Inferior parietal cortex (tissue), 1 donor: ENCODE data around the gene SORCS2.
A peak's percentile ranks its signal among the peaks of the same experiment; 100 is the strongest.
"Not testable (repeated sequence)": the region's sequence is repeated elsewhere in the genome, so short reads cannot be mapped to it uniquely, and the experiment has no call there.

Source experiments
- DNase-seq: peaks from one replicate; pipeline ENCODE4 v3.0.0-alpha.2; 2016; ENCODE audit errors: extremely low spot score

Gene SORCS2

DNA sequence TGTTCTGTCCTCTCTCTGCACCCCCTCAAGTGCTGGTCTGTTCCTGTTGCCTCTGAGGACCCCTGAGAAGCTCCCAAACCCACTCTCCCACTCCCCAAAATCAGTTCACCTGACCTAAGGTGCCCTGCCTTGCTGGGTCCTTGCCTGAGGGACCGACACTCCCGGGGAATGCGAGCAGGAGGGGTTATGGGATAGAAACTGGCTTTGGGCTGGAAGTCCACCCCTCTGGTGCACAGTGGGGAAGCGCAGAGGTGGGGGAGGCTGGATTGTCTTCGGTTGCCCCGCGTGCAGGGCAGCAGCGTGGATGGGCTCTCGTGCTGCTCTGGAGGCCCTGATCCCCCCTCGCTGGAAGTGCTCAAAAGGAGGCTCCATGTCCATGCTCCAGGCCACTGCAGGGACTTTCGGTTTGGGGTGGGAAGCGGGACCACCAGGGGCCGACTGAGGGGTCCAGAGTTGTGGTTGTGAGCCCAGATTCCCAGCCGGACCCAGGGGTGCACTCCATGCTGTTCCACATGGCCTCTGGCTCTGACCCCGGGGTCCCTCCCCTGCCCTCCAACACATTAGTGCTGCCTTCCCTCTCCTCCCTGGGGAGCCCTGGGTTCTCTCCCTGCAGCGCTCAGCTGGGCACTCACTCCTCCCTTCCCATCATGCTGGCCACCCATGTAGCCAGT, 7.6 kb downstream of the SORCS2 start:
- no peak for DNase-seq

DNA sequence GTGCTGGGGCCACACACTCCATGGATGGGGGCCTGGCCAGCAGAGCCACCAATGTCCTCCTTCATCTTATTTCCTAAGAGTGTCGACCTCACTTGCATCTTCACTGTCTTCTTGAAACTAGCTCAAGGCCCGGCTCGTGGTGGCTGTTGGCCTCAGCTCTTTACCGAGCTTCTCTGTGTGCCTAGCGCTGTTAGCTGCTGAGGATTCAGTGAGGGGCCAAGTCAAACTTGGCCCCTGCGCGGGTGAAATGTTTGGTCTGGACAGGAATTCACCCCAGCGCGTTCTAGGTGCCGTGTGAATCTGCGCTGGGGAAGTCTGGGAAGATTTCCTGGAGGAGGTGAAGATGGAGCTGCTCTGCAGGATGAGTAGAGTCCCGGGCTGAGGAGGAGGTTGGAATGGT, 8.5 kb downstream of the SORCS2 start:
- no peak for DNase-seq

DNA sequence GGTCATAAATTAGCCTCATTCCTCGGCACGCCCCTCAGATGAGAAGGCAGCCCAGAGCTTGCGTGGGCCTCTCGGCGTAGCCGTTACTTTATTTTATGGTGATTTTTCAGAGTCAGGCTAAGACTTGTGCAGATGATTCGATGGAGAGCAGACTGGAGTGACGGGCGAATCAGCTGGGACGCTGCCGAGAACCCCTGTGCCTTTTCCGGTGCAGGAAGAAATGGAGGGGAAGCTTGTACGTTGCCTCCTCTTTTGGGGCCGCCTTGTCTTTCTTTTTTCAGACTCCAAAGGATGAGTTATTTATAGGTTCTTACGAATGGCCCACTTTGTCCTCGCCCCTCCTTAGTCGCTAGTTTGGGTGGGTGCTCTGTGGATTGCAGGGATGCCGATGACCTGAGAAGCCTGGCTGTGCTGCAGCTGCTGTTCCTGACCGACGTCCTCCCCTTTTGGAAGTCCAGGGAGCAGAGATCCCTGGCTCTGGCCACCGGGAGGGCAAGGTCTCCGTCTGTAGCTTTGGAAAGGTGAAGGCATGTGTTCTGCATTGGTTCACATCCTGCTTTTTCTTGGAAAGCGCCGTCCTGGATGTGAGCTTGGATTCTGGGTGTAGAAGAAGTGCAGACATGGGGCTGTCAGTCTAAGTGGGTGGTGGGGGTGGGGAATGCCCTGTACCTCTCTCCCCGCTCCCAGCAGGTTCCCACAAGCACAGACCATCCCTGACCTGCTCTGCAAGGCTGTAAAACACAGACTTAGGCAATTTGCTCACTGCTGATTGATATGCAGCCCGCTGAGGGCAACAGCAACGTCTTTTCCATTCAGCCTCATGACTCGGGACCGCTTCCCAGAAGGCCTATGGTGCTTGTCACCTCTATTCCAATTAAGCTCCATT, 9.3 kb downstream of the SORCS2 start:
- no peak for DNase-seq

DNA sequence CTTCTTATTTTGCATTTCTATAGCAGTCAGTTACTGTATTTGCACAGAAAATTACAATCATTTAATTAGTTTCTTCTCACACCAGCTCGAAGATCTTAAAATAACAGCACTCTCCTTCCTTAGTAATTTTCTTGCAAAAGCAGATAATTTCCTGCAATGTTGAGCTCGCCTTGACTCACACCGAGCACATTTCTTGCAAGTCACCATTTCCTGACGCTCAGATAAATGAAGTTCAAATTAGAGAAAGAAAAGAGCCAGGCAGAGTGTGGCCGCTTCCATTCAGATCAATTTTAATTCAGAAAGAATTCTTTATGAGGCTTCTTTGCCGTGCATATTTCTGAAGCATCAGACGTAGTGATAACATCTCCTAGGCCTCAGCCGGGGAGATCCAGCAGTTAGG, 10.1 kb downstream of the SORCS2 start:
- DNase-seq: no peak

DNA sequence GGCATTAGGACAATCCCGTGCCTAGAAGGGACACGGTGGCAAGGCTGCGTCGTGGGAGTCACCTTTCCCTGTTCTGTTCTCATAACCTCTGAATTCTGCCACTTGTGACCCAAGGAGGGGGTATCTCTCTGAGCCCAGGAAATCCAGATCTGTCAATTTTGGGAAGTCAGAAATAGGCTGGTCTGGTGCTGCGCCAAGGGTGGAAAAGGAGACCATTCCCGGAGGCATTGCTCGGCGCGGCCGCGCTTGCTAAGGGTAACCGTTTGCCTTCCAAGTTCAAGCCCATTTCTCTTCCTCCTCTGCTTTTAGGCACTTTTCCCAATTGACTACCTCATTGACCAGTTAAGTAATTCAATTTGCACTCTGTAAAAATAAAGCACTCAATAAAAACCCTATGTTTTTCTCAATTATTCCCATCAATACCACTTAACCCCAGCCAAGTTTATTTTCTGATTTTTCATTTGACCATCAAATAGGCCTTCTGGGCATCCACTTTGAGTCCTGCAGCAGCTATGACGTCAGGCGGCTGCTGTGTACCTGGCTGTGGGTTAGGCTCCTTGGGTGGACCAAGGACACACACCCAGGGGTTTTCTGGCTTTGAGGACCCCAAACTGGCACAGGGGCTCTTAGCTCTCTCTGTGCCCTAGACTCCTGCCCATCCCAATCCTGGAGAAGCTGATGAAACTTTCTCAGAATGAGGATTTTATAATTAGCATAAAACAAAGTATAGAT, 12.5 kb downstream of the SORCS2 start:
- no peak for DNase-seq

DNA sequence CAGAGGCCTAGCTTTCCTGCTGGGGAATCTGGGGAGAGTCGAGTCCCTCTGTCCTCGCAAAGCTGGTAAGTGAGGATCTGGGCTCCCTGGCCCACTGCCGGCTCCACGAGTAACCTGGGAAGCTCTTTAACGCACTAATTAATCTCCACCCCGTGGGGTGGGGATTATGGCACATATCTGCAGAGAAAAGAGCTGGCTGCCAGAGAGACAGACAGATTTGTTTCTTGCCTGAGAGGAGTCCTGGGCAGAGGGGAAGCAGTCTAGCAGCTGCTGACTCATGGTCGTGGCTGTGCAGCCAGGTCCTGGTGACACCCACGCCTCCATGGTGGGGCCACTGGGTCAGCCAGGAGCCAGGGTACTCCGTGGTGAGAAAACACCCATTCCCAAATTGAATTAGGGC, 14.0 kb downstream of the SORCS2 start:
- no peak for DNase-seq

DNA sequence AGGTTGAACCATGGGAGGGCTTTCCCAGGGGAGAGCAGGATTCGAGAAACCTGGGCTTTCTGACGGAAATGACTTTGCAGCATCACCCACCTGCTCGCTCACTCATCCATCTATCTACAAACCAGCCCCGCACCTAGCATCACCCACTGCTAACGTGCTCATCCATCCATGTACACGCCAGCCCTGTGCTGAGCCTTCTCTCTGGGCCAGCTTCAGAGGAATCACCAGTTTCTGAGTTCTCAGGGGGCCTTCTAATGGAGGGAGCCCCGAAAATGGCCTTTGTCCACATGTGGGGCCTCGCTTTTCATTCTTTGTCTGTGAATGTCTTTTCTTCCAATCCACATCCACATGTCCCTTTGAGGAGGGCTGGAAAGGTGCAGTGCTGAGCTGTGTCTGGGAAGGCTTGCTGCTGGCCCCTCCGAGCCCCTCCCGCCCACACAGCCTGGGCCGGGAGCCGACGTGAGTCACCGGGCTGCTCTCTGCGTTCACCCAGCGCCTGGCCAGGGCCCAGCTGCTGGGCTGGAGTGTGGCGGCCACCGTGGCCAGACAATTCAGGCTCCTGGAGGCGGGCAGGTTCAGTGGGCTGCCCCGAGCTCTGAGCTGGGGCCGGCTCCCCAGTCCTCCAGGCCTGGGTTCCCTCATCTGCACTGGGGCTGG, 14.7 kb downstream of the SORCS2 start:
- DNase-seq: peak; percentile 42

DNA sequence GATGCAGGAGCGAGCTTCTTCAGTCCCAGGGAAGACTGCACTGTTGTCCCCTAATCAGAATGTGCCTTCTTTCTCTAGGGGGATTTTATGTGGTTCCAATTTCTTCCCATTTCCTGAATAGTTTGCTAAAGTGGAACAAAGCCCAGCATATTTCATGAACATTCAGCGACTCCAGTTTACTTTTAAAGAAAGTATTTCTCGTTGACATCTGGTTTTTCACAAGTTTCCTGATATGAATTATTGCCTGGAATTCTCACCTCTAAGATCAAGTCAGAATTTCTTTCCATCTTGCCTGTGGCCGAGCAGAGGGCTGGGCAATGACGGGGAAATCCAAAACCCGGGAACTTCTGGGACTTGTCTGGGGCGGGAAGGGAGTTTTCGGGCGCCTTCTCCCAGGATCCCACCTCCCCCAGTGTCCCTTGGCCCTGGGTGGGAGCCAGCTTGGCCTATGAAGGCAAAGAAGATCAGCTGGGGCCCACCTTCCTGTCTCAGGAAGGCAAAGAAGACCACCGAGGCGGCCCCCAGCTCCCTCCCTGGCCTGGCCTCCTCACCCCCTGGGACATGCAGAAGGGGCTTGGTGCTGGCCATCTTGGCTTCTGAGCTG, 15.4 kb downstream of the SORCS2 start:
- no peak for DNase-seq

DNA sequence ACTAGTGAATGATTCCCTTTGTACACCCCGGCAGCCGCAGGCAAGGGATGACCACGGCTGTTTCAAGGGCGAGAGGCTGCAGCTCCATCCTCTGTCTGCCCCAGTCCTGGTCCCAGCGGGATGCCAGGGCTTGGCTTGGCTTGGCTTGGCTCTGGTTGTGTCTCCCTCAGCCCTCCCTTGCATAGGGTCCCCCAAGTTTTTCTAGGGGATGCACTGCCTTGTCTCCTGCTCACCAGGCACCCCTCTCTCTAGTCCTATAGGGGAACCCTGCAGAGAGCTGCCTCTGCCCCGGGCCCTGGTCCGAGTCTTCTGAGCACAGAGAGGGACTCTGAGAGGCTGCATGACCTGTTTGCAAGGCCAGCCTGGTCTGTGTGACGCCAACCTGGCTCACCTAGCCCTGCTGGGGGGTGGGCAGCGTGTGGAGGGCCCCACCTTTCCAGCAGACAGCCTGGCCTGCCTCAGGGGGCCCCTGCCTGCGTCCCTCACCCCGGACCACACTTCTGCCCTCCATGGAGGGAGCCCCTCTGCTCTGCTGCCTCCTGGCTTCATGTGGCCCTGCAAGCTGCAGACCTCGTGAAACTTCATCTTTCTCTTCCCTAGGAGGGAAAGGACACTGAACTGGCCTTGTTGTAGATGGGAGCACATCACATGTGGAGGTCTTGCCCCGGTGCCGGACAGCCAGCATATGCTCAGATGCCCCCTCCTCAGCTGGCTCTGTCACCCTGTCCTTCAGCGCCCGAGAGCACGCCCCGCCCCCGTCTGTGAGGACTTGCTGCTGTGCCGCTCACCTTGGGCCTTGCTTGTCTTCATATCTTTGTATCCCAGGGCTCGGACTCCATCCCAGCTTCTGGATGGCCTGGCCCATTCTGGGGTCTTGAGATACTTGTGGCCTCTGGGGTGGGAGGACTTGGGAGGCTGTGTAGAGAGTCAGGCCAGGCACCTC, 16.4 kb downstream of the SORCS2 start:
- DNase-seq: no peak

DNA sequence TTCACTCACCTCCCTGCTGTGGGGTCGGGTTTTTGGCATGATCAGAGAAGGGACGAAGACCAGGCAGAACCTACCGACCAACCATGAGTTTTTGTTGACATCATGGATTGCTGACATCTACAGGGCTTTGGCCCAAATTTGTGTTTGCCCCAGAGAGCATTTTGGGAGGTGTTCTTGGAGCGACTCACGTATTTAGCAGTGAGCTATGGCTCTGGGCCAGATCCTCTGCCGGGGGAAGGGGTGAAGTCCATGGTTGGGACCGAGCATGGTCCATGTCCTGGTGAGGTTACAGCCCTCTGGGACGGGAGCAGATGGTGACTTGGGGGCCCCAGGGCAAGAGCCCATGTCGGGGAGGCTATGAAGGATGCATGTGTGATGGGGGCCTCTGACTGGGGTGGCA, 17.4 kb downstream of the SORCS2 start:
- DNase-seq: no peak

DNA sequence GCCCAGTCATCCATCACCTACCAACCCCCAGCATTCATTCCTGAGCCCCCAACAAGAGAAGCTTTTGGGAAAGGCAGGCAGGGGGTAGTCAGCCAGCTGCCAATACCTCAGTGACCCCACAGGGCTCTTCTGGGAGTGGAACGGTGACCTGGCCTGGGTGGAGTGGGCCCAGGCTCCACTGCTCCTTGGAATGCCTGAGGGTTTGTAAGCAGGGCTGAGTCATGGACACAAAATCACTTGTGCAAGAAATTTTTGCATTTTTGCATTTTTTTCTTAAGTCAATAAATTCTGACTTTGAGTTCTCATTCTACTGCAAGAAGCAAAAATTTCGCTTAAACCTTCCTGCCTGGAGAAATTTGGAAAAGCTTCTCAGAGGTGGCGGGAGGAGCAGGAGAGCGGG, 18.5 kb downstream of the SORCS2 start:
- DNase-seq: no peak

DNA sequence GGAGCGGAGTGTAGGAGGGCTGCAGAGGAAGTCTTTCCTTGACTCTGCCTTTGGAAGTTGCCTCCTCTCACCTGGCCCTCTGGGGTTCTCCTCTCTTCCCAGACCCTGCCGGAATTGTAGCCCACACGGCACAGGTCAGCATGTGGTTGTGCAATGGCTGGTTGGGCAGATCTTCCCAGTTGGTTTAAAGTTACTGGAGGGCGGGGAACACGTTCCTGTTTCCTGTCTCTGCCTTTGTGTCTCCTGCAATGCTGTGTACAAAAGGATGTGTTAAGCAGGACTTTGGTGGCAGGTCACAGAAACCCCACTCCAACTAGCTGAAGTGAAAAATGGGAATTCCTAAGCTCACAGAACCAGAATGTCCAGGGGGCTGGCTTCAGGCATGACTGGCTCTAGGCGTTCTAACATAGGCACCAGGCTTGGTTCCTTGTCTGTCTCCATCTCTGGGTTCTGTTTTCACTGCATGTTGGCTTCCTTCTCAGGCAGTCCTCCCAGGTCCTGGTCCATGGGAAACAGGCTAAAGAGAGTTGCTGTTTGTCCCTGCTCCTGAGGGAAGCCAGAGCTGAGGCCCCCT, 19.9 kb downstream of the SORCS2 start:
- DNase-seq: no peak

DNA sequence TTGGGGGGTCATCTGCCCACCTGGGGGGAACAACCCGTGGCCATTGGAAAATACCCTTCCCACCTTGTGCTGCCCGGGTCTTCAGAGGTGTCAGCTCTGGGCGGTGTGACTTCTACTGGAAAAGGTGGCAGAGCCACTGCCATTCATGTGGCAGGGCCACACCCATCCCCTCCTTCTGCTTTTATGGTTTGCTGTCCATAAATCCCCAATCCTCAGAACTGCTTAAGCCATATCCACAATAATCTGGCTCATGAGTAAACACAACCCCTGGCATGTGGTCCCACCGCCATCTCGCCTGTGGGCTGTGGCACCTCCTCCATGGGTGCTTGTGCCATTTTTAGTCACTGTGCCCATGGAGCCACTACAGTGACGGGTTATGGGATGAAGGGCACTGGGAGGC, 20.6 kb downstream of the SORCS2 start:
- no peak for DNase-seq

DNA sequence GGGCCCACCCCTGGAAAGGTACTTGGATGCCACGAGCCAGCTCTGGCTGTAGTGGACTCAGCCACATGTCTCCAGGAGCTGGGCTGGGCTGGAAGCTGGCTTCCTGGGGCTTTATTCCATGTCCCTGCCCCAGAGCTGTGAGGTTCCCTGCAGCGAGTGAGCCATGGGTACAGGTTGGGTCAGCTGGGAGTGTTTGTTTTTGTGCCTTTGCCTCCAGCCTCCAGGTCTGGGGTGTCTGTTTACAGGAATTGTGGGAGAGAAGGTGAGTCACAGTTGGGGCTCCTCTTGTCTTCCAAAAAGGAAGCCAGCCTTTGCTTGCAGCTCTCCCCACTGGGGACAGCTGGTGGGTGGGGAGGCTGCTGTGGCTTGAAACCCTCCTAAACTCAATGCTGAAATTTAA, 21.5 kb downstream of the SORCS2 start:
- DNase-seq: no peak

DNA sequence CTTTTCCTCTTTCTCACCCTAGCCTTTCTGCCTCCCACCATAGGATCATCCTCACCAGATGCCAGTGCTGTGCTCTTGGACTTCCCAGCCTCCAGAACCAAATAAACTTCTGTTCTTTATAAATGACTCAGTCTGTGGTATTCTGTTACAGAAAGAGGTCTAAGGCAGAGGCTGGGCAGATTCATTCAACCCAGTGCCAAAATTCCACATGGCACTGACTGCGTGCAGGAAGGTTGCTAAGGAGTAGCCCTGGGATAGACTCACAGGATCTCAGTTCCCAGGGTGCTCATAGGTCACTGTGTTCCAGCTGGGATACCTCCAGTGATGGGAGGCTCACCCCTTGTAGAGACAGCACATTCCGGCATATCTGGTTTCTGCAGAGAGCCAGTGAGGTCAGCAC, 22.0 kb downstream of the SORCS2 start:
- no peak for DNase-seq

DNA sequence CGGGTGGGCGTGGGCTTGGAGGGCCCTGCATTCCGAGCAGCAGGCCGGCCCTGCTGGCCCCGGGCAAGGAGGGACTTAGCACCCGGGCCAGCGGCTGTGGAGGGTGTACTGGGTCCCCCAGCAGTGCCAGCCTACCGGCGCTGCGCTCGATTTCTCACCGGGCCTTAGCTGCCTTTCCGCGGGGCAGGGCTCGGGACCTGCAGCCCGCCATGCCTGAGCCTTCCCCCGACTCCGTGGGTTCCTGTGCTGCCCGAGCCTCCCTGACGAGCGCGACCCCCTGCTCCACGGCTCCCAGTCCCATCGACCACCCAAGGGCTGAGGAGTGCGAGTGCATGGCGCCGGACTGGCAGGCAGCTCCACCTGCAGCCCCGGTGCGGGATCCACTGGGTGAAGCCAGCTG, 22.8 kb downstream of the SORCS2 start:
- DNase-seq: not testable (repeated sequence)

DNA sequence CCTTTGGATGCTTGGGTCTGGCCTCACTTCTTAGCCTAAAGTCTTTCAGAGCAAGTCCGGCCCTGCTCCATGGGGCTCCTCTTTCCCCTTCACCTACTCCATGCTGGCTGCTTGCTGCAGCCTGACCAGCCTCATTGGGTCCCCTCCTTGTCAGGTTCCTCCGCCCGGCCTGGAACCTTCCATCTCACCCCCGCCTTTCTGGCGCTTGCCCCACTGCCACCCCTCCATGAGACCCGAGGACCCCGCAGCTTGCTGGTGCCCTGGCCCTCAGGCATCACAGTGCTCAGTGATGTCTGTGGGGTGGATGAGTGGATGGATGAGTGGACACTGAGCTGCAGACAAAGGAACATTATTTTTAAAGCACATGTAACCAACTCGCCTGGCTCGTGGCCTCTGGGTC, 24.7 kb downstream of the SORCS2 start:
- no peak for DNase-seq

DNA sequence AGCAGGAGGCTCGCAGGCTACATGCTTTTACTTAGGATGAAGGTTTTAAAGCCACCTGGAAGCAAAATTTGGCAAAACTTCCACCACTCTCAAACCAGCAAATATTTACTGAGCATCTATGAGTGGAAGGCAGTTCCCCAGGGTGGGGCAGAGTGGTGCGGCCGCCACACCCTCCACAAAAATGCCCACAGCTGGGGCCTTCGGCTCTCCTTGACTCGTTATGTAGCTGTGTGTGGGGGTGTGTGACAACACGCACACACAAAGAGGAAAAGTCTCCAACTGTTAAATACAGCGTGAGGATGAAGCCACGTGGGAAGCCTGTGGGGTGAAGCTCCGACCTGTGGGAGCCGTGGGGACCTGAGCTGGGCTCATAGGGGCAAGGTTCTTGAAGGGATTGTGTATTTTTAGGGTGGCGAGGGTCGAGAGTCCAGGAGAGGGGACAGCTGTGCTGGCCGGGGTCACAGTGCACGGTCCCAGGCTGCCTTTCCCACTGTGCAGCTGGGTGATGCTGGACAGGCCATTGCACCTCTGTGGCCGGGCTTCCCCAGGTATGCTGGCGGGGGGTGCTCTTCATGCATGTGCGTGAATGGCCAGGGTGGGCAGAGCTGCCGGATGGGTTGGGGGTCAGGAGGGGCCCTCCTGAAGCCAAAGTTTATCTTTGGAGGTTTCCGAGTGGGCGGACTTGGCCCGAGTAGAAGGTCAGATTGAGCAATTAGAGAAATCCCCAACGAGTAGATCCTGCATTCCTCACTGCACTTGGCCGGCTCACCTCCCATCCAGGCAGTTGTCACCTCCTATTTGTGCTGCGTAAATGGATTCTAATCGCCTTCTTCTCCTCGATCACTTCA, 25.4 kb downstream of the SORCS2 start:
- DNase-seq: no peak

DNA sequence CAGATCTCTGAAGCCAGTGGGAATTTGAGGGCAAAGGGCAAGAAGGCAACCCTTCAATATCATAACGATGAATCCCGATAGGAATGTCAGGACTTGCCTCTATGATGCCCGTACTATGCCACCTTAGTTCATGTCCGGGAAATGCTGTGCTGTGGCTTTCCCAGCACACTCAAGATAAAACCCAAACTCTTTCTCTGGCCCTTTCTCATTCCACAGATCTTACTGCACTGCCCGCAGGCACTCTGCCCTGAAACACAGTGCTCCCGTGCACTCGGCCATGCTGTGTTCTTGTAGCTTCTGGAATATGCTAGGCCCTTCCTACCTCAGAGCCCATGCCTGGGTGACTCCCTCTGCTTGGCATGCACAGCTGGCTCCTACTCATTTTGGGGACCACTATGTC, 26.3 kb downstream of the SORCS2 start:
- no peak for DNase-seq
